GM18861 (cell line): ENCODE measurements around the gene COL7A1.

Experiments used
- ATAC-seq: cut with Tn5 transposase; IDR thresholded peaks from one replicate; pipeline ENCODE4 v1.9.1; 2021; ENCODE audit not compliant: unreplicated experiment

The COL7A1 gene

DNA sequence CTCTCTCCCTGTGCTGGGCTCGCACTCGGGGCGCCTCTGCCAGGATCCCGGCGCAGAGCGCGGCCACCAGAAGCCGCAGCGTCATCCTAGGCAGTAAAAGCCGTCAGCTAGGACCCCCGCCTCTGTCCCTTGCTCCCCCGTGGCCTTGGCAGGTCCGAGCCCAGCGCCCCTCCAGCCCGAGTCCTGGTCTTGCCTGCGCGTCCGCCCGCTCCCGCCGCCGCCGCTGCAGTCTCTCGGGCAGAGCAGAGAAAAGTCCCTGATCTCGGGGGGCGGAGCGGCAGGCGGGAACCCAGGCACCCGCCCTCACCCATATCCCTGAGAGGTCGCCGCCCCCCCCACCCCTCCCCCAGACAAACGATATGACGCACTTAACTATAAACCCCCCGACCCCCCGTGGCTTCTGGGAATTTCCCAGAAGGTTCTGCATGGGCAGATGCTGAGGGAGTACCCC is at the start of gene COL7A1:
COL7A1 (minus strand) TSS at position 255 of the 451 bp plus-strand sequence; CDS start at position 85, 170 bp downstream.
- ATAC-seq: no peak

GRCh38 chr3:48642605-48643004 is 47.5 kb upstream of the COL7A1 start:
- no peak for ATAC-seq

GRCh38 chr3:48641396-48641795 is 46.3 kb upstream of the COL7A1 start:
- no peak for ATAC-seq

DNA sequence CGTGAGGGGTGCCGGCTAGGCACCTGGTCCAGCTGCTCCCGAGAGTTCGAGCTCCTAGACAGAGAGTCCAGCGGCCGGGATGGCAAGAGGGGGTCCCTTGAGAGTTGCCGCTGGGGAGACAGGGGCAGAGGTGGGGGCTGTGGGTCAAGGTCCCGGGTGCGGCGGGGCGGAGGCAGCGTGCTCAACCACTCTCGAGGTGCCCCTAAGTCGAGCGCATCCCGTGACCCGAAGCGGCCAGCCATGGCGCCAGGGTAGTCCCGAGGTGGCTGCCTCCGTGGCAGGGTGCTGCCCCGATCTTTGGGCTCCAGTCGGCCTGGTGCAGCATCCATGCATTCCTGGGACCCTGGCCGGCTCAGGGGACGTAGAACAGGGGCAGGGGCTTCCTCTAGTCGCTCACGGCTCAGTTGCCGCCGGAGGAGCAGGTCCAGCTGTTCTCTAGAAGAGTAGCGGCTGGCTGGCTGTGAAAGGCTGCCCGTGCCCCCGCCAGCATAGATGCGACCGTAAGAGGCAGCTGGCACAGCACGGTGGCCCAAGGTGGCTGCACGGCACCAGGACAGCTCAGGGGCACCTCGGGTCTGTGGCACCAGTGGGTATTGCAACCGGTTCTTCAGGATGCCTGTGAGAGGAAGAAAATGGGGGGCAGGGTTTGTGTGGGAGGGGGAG is 44.9 kb upstream of the COL7A1 start:
- no peak for ATAC-seq

GRCh38 chr3:48637305-48637704 is 42.2 kb upstream of the COL7A1 start:
- ATAC-seq: no peak

GRCh38 chr3:48636149-48636655 is 41.1 kb upstream of the COL7A1 start:
- no peak for ATAC-seq

GRCh38 chr3:48635222-48636021 is 40.3 kb upstream of the COL7A1 start, which contains the start of gene SLC26A6:
Gene SLC26A6, minus strand, starts transcription at chr3:48635461. Its CDS starts 68 bp downstream, at chr3:48635393.
- peak; percentile 68 for ATAC-seq

DNA sequence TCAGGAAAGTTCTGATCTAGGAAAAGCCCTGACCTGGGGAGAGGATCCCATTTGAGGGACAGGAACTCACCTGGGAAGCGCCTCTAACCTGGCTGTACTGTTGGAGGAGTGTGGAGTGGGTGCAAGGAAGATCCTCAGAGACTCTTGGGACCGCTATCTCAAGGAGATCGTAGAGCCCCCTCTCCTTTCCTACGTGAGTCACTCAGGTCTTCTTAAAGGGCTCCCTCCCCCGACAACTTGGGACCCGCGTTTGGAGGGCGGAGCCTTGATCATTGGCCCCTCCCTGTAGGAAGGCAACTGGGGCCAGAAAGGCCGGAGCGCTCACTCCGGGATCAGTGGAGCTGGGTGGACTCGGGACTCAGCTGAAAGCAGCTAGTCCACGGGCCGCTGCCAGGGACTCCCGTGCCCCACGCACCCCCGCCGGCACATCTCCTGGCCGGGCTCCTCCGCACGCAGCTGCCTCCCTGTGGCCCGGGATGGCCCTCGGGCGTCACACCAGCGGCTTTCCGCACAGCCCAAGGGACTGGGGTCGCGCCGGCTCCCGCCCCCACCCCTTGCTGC is 39.6 kb upstream of the COL7A1 start:
- no peak for ATAC-seq

GRCh38 chr3:48633743-48634142 is 38.6 kb upstream of the COL7A1 start:
- ATAC-seq: no peak

- ATAC-seq: no peak
These were observed 38.1 kb upstream of the COL7A1 start for GRCh38 chr3:48633256-48633655.

- ATAC-seq: no peak
These were observed 36.7 kb upstream of the COL7A1 start for GRCh38 chr3:48631516-48632448.

DNA sequence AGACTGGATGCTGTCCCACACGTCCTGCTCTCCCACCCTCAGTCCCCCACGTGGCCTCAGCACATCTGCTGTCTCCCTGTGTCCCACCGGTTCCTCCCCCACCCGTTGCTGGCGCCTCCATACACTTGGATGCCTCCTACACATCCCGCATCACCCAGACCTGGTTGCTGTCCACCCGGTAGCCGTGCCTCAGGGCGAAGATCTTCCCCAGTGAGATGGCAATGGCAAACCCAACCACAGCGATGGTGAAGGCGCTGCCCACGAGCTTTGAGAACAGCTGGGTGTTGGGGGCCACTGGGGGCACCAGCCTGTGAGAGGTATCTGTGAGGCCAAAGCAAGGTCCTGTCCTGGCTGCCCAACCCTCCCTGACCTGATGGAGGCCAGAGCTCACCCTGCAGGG is 35.7 kb upstream of the COL7A1 start:
- ATAC-seq: no peak

DNA sequence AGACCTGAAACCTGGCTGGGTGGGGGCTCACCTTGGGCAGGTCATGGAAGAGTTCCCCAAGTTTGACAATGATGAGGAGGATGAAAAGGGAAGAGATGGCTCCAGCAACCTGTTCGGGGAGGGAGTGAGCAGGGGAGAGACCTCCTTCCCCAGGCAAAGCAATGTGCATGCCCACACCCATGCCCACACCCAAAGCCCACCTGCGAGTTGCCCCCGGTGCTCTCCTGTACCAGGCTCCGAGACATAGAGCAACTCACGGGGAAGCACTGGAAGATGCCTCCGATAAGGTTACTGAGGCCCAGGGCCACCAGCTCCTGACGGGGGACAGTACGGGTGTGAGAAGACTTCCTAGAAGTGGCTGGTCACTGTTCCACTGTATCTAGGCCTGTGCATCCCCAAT is 35.3 kb upstream of the COL7A1 start:
- no peak for ATAC-seq

DNA sequence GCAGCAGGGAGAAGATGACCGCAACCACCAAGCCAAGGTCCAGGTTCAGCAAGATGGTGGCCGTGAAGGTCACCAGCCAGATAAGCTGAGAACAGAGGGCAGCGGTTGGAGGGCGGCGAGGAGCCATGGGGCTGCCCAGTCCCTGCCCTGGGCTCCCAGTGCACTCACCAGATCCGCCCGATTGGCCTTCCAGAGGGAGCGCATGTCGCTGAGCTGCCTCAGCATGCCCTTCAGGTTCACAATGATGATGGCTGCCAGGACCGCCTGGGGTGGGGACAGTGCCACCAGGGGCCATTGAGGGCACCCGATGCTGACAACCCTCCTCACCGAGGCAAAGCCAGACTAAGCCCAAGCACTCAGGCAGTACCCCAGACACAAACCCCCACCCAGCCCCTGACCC is 34.8 kb upstream of the COL7A1 start:
- ATAC-seq: no peak

GRCh38 chr3:48628277-48629017 is 33.3 kb upstream of the COL7A1 start:
- ATAC-seq: no peak

GRCh38 chr3:48625600-48625999 is 30.5 kb upstream of the COL7A1 start:
- ATAC-seq: no peak

GRCh38 chr3:48624767-48625166 is 29.6 kb upstream of the COL7A1 start:
- no peak for ATAC-seq

- ATAC-seq: no peak
These were observed 28.9 kb upstream of the COL7A1 start for GRCh38 chr3:48623851-48624547.

- no peak for ATAC-seq
These were observed 26.3 kb upstream of the COL7A1 start, which contains the start of gene TMEM89 for GRCh38 chr3:48621461-48621869. Gene TMEM89, minus strand, starts transcription at chr3:48621769. Its CDS starts 13 bp downstream, at chr3:48621756.
